OCI-LY1 (cell line): ENCODE measurements around the gene ENTPD2.

Experiments
- H2AFZ ChIP-seq: fragments of 200-600 bp; sonication (generic), shearing (Covaris generic); 2 replicates; pipeline ENCODE4 v1.6.0; 2014; ENCODE audit warnings: antibody characterized with exemption, mild to moderate bottlenecking, low read length
- H3F3A ChIP-seq: fragments of 200-600 bp; sonication (generic), shearing (Covaris generic); 2 replicates; pipeline ENCODE4 v1.6.0; 2014; ENCODE audit warnings: mild to moderate bottlenecking, antibody characterized with exemption, low read length, moderate library complexity; ENCODE audit not compliant: insufficient read depth
- H3K27ac ChIP-seq: fragments of 200-600 bp; sonication (generic); 2 replicates; pipeline ENCODE4 v1.5.1; 2014; ENCODE audit warnings: low read length, mixed run types, mild to moderate bottlenecking, low read depth; ENCODE audit not compliant: poor library complexity, severe bottlenecking
- H3K27me3 ChIP-seq: fragments of 200-600 bp; sonication (generic); 2 replicates; pipeline ENCODE4 v1.6.0; 2014; ENCODE audit warnings: antibody characterized with exemption, mild to moderate bottlenecking, low read length, moderate library complexity; ENCODE audit not compliant: insufficient read depth
- H3K36me3 ChIP-seq: fragments of 200-600 bp; sonication (generic); 2 replicates; pipeline ENCODE4 v1.6.1; 2014; ENCODE audit warnings: mild to moderate bottlenecking, antibody characterized with exemption, low read length, moderate library complexity, mixed read lengths; ENCODE audit not compliant: insufficient read depth
- H3K4me1 ChIP-seq: fragments of 200-600 bp; sonication (generic); 2 replicates; pipeline ENCODE4 v1.5.1; 2014; ENCODE audit warnings: mild to moderate bottlenecking, low read length, moderate library complexity; ENCODE audit not compliant: insufficient read depth, severe bottlenecking
- H3K4me2 ChIP-seq: fragments of 200-600 bp; sonication (generic), shearing (Covaris generic); 2 replicates; pipeline ENCODE4 v1.6.1; 2014; ENCODE audit warnings: low read length
- H3K4me3 ChIP-seq: fragments of 200-600 bp; sonication (generic); 2 replicates; pipeline ENCODE4 v1.5.1; 2014; ENCODE audit warnings: low read length, low read depth, mild to moderate bottlenecking, mixed read lengths; ENCODE audit not compliant: poor library complexity, severe bottlenecking
- H3K79me2 ChIP-seq: fragments of 200-600 bp; shearing (Covaris generic); 2 replicates; pipeline ENCODE4 v1.6.1; 2016; ENCODE audit warnings: mixed run types, low read length, mixed read lengths; ENCODE audit not compliant: insufficient read depth
- H3K9ac ChIP-seq: fragments of 200-600 bp; sonication (generic), shearing (Covaris generic); 2 replicates; pipeline ENCODE4 v1.6.1; 2014; ENCODE audit warnings: mild to moderate bottlenecking, low read length, mixed read lengths
- H3K9me2 ChIP-seq: fragments of 200-600 bp; sonication (generic), shearing (Covaris generic); 2 replicates; pipeline ENCODE4 v1.6.1; 2014; ENCODE audit warnings: low read depth, mild to moderate bottlenecking, low read length, mixed read lengths
- H3K9me3 ChIP-seq: fragments of 200-600 bp; shearing (Covaris generic); 2 replicates; pipeline ENCODE4 v1.6.1; 2014; ENCODE audit warnings: low read length, mixed read lengths
- H4K20me1 ChIP-seq: fragments of 200-600 bp; sonication (generic), shearing (Covaris generic); 2 replicates; pipeline ENCODE4 v1.6.0; 2016; ENCODE audit warnings: mild to moderate bottlenecking, low read length; ENCODE audit not compliant: insufficient read depth
- CTCF ChIP-seq: fragments of 200-600 bp; sonication (generic), shearing (Covaris generic); IDR thresholded peaks from 2 replicates; pipeline ENCODE4 v1.5.1; 2017; ENCODE audit warnings: mild to moderate bottlenecking, antibody characterized with exemption, low read length, moderate library complexity, mixed read lengths
- EZH2 ChIP-seq: fragments of 200-600 bp; sonication (generic), shearing (Covaris generic); IDR thresholded peaks from 2 replicates; pipeline ENCODE4 v1.8.0; 2017; ENCODE audit warnings: borderline replicate concordance, mixed run types, mild to moderate bottlenecking, antibody characterized with exemption, low read length, moderate library complexity, mixed read lengths

The ENTPD2 gene

GRCh38 chr9:137050570-137050969, 3.3 kb downstream of the ENTPD2 start:
- Histone ChIP-seq H3K9me2 (no peaks in the 10 kb centered on the region), H3K4me2 (no peak overlapping the region), H3F3A (no peaks in the 10 kb centered on the region), H3K27ac (no peak overlapping the region), H2AFZ (no peak overlapping the region), H3K36me3 (no peaks in the 10 kb centered on the region), H3K9me3 (no peaks in the 10 kb centered on the region), H3K79me2 (no peaks in the 10 kb centered on the region), H3K27me3 (peaks cover 7% of the 10 kb centered on the region), H4K20me1 (no peaks in the 10 kb centered on the region), H3K4me3 (no peak overlapping the region), H3K9ac (no peak overlapping the region), H3K4me1 (peaks cover 11% of the 10 kb centered on the region)
- TF ChIP-seq CTCF, result no peak
- TF ChIP-seq EZH2, result no peak

- no peak overlapping the region for H3K9ac ChIP-seq
- no peak overlapping the region for H2AFZ ChIP-seq
- H3K27ac ChIP-seq, result no peak overlapping the region
- no peaks in the 10 kb centered on the region for H3K9me2 ChIP-seq
- no peak overlapping the region for H3K4me3 ChIP-seq
- H3K27me3 ChIP-seq, result peaks cover 11% of the 10 kb centered on the region
- no peaks in the 10 kb centered on the region for H3K9me3 ChIP-seq
- TF ChIP-seq CTCF (peak; percentile 52; the same call in 1 of the 2 replicates), EZH2 (no peak)
- no peak overlapping the region for H3K4me2 ChIP-seq
- H3F3A ChIP-seq, result no peaks in the 10 kb centered on the region
- H3K79me2 ChIP-seq, result no peaks in the 10 kb centered on the region
- peaks cover 11% of the 10 kb centered on the region for H3K4me1 ChIP-seq
- no peaks in the 10 kb centered on the region for H4K20me1 ChIP-seq
- no peaks in the 10 kb centered on the region for H3K36me3 ChIP-seq
Observed at GRCh38 chr9:137049544-137050449, 4.1 kb downstream of the ENTPD2 start.

GRCh38 chr9:137048655-137049543, 5.0 kb downstream of the ENTPD2 start:
- H2AFZ ChIP-seq, result no peak overlapping the region
- H3K4me3 ChIP-seq, result no peak overlapping the region
- no peaks in the 10 kb centered on the region for H3F3A ChIP-seq
- H3K9me3 ChIP-seq, result no peaks in the 10 kb centered on the region
- H3K4me1 ChIP-seq, result peaks cover 11% of the 10 kb centered on the region
- H3K27me3 ChIP-seq, result peaks cover 12% of the 10 kb centered on the region; the same call in 1 of the 2 replicates
- no peaks in the 10 kb centered on the region for H3K9me2 ChIP-seq
- H3K36me3 ChIP-seq, result no peaks in the 10 kb centered on the region
- no peak overlapping the region for H3K4me2 ChIP-seq
- no peak overlapping the region for H3K9ac ChIP-seq
- H3K27ac ChIP-seq, result no peak overlapping the region
- no peaks in the 10 kb centered on the region for H4K20me1 ChIP-seq
- H3K79me2 ChIP-seq, result no peaks in the 10 kb centered on the region
- TF ChIP-seq CTCF, result no peak
- no peak for TF ChIP-seq EZH2
